Activated B cell treated with CpG ODN at 0.5 μM for 24 hours (primary cell): ENCODE results near the gene CIAO2A. TPM values are rescaled to one million over a fixed set of nuclear protein-coding genes. Genes with fewer than 3 reads are reported as not detected.

Experiments
- ATAC-seq: fragments of 200-7000 bp; cut with Tn5 transposase; one replicate; pipeline ENCODE4 v1.10.0; 2021; ENCODE audit warnings: low read depth, mild to moderate bottlenecking, moderate library complexity
- CTCF ChIA-PET: fragments of 350-600 bp; sonication (Branson Sonifier 250); formaldehyde crosslinking; loops from one replicate; lab custom pipeline; 2021; ENCODE audit warnings: antibody characterized with exemption; lab: Charles Lee
- POLR2A ChIA-PET: fragments of 350-600 bp; sonication (Branson Sonifier 250); formaldehyde crosslinking; loops from one replicate; lab custom pipeline; 2021; ENCODE audit warnings: antibody characterized with exemption; lab: Charles Lee
- DNase-seq: peaks from one replicate; pipeline ENCODE4 v3.0.0; 2022
- H3K27ac Mint-ChIP-seq: one replicate; pipeline ENCODE4 v1.8.0; 2020; ENCODE audit warnings: mixed read lengths
- H3K27me3 Mint-ChIP-seq: one replicate; pipeline ENCODE4 v1.8.0; 2021; ENCODE audit warnings: mixed read lengths
- H3K36me3 Mint-ChIP-seq: one replicate; pipeline ENCODE4 v1.8.0; 2021; ENCODE audit warnings: low read depth, mixed read lengths
- H3K4me1 Mint-ChIP-seq: one replicate; pipeline ENCODE4 v1.8.0; 2021; ENCODE audit warnings: mixed read lengths
- H3K4me3 Mint-ChIP-seq: one replicate; pipeline ENCODE4 v1.8.0; 2020; ENCODE audit warnings: mild to moderate bottlenecking, mixed read lengths
- H3K9me3 Mint-ChIP-seq: one replicate; pipeline ENCODE4 v1.8.0; 2020; ENCODE audit warnings: mixed read lengths
- intact Hi-C: fragments of 100-400 bp; cut with micrococcal nuclease; formaldehyde crosslinking; loops from one replicate; pipeline ENCODE4 v1.15.1; 2024
- total RNA-seq: library from RNA; stranded (reverse); gene quantifications from 2 replicates; pipeline ENCODE4 v1.2.3, GENCODE V29; 2022
- TF ChIP-seq, protein P1 (sequence below): fragments of 200-600 bp; IDR thresholded peaks from one replicate; pipeline ENCODE4 v1.8.0; 2022; ENCODE audit warnings: antibody characterized with exemption, mild to moderate bottlenecking

CIAO2A gene
- total RNA-seq, 1 donor from 2014 or later, result 58.4 TPM

DNA sequence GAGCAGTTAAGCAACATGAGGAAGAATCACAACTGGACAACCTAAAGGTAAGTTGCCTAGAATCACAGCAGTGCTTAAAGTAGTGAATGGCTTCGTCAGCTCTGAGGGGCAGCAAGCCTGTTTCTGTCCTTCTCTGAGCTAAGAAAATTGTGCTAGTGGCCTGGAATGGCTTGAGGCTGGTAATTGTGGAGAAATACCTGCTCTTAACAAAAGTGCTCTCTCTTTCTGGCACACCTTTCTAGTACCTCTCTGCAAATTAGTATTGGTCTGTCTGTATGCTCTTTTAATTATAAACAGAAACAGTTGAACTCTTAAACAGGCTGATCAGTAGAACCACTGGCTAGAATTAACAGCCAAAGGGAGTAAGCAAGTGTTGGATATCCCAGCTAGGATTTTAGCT lies 13.7 kb upstream of the CIAO2A start:
- ChIA-PET POLR2A (interaction anchor here (0.5 to 0.6 kb wide), 2 partner anchors 302 to 563 kb away, joined by 3 to 6 read pairs; no protein-coding TSS in a partner anchor), CTCF (interaction anchor here (1.0 kb wide), 1 partner anchor 46 kb away, joined by 3 read pairs; no protein-coding TSS in a partner anchor)
- ATAC-seq (no peak), DNase-seq (no peak)
- peaks cover 12% of the 10 kb centered on the region for H3K36me3 Mint-ChIP-seq
- no peak overlapping the region for H3K4me3 Mint-ChIP-seq
- H3K9me3 Mint-ChIP-seq, result peaks cover 2% of the 10 kb centered on the region
- peaks cover 67% of the 10 kb centered on the region for H3K4me1 Mint-ChIP-seq
- H3K27ac Mint-ChIP-seq, result no peak overlapping the region
- intact Hi-C loops, result no loop called here
- H3K27me3 Mint-ChIP-seq, result no peaks in the 10 kb centered on the region
- TF ChIP-seq, protein P1, sequence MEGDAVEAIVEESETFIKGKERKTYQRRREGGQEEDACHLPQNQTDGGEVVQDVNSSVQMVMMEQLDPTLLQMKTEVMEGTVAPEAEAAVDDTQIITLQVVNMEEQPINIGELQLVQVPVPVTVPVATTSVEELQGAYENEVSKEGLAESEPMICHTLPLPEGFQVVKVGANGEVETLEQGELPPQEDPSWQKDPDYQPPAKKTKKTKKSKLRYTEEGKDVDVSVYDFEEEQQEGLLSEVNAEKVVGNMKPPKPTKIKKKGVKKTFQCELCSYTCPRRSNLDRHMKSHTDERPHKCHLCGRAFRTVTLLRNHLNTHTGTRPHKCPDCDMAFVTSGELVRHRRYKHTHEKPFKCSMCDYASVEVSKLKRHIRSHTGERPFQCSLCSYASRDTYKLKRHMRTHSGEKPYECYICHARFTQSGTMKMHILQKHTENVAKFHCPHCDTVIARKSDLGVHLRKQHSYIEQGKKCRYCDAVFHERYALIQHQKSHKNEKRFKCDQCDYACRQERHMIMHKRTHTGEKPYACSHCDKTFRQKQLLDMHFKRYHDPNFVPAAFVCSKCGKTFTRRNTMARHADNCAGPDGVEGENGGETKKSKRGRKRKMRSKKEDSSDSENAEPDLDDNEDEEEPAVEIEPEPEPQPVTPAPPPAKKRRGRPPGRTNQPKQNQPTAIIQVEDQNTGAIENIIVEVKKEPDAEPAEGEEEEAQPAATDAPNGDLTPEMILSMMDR, result no peak

DNA sequence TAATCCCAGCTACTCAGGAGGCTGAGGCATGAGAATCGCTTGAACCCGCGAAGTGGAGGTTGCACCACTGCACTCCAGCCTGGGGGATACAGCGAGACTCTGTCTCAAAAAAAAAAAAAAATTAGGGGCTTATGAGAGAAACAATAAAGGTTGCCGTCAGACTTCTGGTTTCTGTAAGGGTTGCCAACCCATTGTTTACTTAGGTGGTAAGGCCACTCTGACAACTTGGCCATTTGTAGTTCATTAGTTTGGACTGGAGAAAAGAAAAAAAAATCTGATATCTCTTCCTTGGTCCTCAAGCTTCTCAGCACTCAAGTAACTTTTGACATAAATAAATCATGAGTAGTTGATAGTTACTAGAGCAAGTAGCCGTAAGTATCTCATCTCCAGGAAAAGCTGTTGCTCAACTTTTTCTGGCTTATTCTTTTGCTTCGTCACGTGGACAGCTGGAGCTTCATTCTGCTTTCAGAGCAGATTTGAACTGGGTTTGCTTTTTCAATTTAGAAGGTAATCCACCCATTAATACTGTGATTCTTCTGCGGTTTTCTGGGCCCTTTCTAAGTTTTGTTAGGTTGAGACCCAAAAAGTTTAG lies 11.6 kb upstream of the CIAO2A start:
- intact Hi-C loops, result no loop called here
- peaks cover 10% of the 10 kb centered on the region for H3K36me3 Mint-ChIP-seq

DNA sequence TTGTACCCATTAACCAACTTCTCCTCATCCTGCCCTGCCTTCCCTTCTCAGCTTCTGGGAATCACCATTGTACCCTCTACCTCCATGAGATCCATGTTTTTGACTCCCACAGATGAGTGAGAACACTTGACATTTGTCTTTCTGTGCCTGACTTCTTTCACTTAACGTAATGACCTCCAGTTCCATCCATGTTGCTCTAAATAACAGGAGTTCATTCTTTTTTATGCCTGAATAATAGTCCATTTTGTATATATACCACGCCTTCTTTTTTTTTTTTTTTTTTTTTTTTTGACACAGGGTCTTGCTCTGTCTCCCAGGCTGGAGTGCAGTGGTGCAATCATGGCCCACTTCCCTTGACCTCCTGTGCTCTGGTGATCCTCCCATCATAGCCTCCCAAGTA lies 8.9 kb upstream of the CIAO2A start:
- no peak overlapping the region for H3K4me3 Mint-ChIP-seq
- DNase-seq, result no peak
- TF ChIP-seq, protein P1, result no peak
- no peaks in the 10 kb centered on the region for H3K27me3 Mint-ChIP-seq
- ChIA-PET CTCF (no interaction called here), POLR2A (interaction anchor here (1.2 kb wide), 1 partner anchor 9 kb away, joined by 3 read pairs; the partner anchor contains the start of gene CIAO2A)
- ATAC-seq, result no peak
- H3K4me1 Mint-ChIP-seq, result peaks cover 66% of the 10 kb centered on the region
- intact Hi-C loops, result no loop called here
- H3K36me3 Mint-ChIP-seq, result peaks cover 20% of the 10 kb centered on the region
- no peak overlapping the region for H3K27ac Mint-ChIP-seq
- H3K9me3 Mint-ChIP-seq, result peaks cover 2% of the 10 kb centered on the region

More for the DNA sequence above, 11.6 kb upstream of the CIAO2A start:
- no peak overlapping the region for H3K27ac Mint-ChIP-seq
- no peaks in the 10 kb centered on the region for H3K27me3 Mint-ChIP-seq
- CTCF ChIA-PET, result interaction anchor here (0.8 kb wide), 1 partner anchor 12 kb away, joined by 3 read pairs; the partner anchor contains the start of gene CIAO2A
- TF ChIP-seq, protein P1, result no peak
- H3K4me3 Mint-ChIP-seq, result no peak overlapping the region
- H3K9me3 Mint-ChIP-seq, result peaks cover 2% of the 10 kb centered on the region
- H3K4me1 Mint-ChIP-seq, result peaks cover 62% of the 10 kb centered on the region
- POLR2A ChIA-PET, result interaction anchor here (0.6 to 1.2 kb wide), 2 partner anchors 12 to 24 kb away, joined by 4 to 6 read pairs; partner anchors contain the start of gene CIAO2A
- ATAC-seq (no peak), DNase-seq (no peak)

- Mint-ChIP-seq H3K27ac (peak overlapping the region; percentile 46), H3K27me3 (no peaks in the 10 kb centered on the region), H3K4me1 (peaks cover 68% of the 10 kb centered on the region), H3K36me3 (peaks cover 24% of the 10 kb centered on the region), H3K4me3 (no peak overlapping the region), H3K9me3 (peaks cover 2% of the 10 kb centered on the region)
- ChIA-PET POLR2A (interaction anchor here (1.1 to 1.5 kb wide), 2 partner anchors 10 to 61 kb away, joined by 3 read pairs; no protein-coding TSS in a partner anchor), CTCF (no interaction called here)
- TF ChIP-seq, protein P1, result no peak
- DNase-seq (no peak), ATAC-seq (no peak)
- intact Hi-C loops, result no loop called here
Measured at GRCh38 chr15:64100958-64101357, 7.3 kb upstream of the CIAO2A start.

DNA sequence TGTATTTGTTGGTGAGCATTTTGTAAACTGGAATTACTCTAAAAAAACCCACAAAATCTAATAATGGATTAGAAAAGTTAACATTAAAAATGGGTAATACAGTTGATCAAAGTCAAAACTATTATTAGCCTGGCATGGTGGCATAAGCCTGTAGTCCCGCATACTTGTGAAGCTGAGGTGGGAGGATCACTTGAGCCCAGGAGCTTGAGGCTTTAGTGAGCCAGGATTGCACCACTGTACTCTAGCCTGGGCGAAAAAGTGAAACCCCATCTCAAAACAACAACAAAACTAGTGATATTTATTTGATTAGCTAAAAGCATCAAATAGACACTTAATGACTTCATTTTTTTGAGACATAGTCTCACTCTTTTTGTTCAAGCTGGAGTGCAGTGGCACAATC lies 5.7 kb upstream of the CIAO2A start:
- CTCF ChIA-PET, result interaction anchor here (0.8 to 1.1 kb wide), 3 partner anchors 10 to 347 kb away, joined by 3 read pairs; no protein-coding TSS in a partner anchor
- Mint-ChIP-seq H3K36me3 (peaks cover 26% of the 10 kb centered on the region), H3K9me3 (peaks cover 2% of the 10 kb centered on the region), H3K27me3 (no peaks in the 10 kb centered on the region), H3K27ac (peak overlapping the region; percentile 56), H3K4me1 (peaks cover 75% of the 10 kb centered on the region), H3K4me3 (no peak overlapping the region)
- ATAC-seq (no peak), DNase-seq (no peak)
- intact Hi-C loops, result loop anchor here (5.0 to 10.0 kb wide), 5 partner anchors 745 to 1695 kb away; partner anchors contain the start of genes APH1B, DENND4A, LACTB and PLEKHO2
- TF ChIP-seq, protein P1, result no peak
- POLR2A ChIA-PET, result interaction anchor here (2.2 kb wide), 1 partner anchor 10 kb away, joined by 8 read pairs; no protein-coding TSS in a partner anchor
